Adipose tissue (tissue), 3 donors: ENCODE results near the gene ARHGAP32. TPM values are rescaled to one million over a fixed set of nuclear protein-coding genes. Genes with fewer than 3 reads are reported as not detected.
"Not testable (repeated sequence)": the region's sequence is repeated elsewhere in the genome, so short reads cannot be mapped to it uniquely, and the experiment has no call there.

ENCODE experiments used
- H3K27ac ChIP-seq: one replicate; pipeline ENCODE4 v1.5.1; 2013; ENCODE audit warnings: low read depth, low read length
- WGBS, 3 donors: extraction: QIAGEN DNeasy Blood & Tissue Kit; methylation state at CpG; one replicate each; pipeline ENCODE4 v1.1.7; 2013; 5-methylcytosine and 5-hydroxymethylcytosine counted together
- polyA plus RNA-seq, 3 donors: library from polyadenylated mRNA; stranded (reverse); fragments of 200-250 nt; gene quantifications; one replicate each; pipeline ENCODE4 v1.2.3, GENCODE V29; 2013
- donor health status: healthy with polysubstance abuse.
- donor health status: Bipolar disorder and iron deficiency.
- donor health status: healthy.

Gene ARHGAP32
- polyA plus RNA-seq, 3 donors, result 4.5 to 5.4 (median 4.9) TPM

GRCh38 chr11:129141748-129142523 lies 50.2 kb downstream of the ARHGAP32 start:
- WGBS, 3 donors, result 57 to 81% (median 71%) methylated on average over 8 of the region's 8 CpGs
- H3K27ac ChIP-seq, result no peak overlapping the region

- WGBS, 3 donors, result 87 to 92% (median 90%) methylated on average over 6 of the region's 6 CpGs
- H3K27ac ChIP-seq, result no peak overlapping the region
These were observed 60.8 kb downstream of the ARHGAP32 start for GRCh38 chr11:129131316-129131715.

- whole genome bisulfite sequencing, 3 donors, result 96 to 97% (median 97%) methylated on average over 35 to 48 of the region's 51 CpGs
- not testable (repeated sequence) for H3K27ac ChIP-seq
These were observed 63.1 kb downstream of the ARHGAP32 start for GRCh38 chr11:129128881-129129620.

GRCh38 chr11:129119036-129119435 lies 73.1 kb downstream of the ARHGAP32 start:
- 57 to 88% (median 84%) methylated on average over 2 of the region's 2 CpGs for WGBS, 3 donors
- H3K27ac ChIP-seq, result no peak overlapping the region

GRCh38 chr11:129117595-129118350 lies 74.4 kb downstream of the ARHGAP32 start:
- no peak overlapping the region for H3K27ac ChIP-seq
- 27 to 37% (median 31%) methylated on average over 6 of the region's 6 CpGs for WGBS, 3 donors

- 38 to 55% (median 49%) methylated on average over 2 of the region's 2 CpGs for WGBS, 3 donors
- H3K27ac ChIP-seq, result no peak overlapping the region
These were observed 76.2 kb downstream of the ARHGAP32 start for GRCh38 chr11:129115652-129116586.

- 43 to 83% (median 67%) methylated on average over 1 of the region's 1 CpG for WGBS, 3 donors
- no peak overlapping the region for H3K27ac ChIP-seq
These were observed 82.4 kb downstream of the ARHGAP32 start for GRCh38 chr11:129109701-129110100.

GRCh38 chr11:129106788-129107187 lies 85.3 kb downstream of the ARHGAP32 start:
- no peak overlapping the region for H3K27ac ChIP-seq
- WGBS, 3 donors, result 96 to 100% (median 97%) methylated on average over 1 of the region's 1 CpG

- H3K27ac ChIP-seq, result no peak overlapping the region
- 90 to 100% (median 95%) methylated on average over 1 of the region's 1 CpG for WGBS, 3 donors
These were observed 89.4 kb downstream of the ARHGAP32 start for GRCh38 chr11:129102756-129103155.

GRCh38 chr11:129102225-129102624 lies 89.9 kb downstream of the ARHGAP32 start:
- no peak overlapping the region for H3K27ac ChIP-seq

GRCh38 chr11:129093283-129093682 lies 98.8 kb downstream of the ARHGAP32 start:
- 88 to 97% (median 91%) methylated on average over 2 of the region's 2 CpGs for WGBS, 3 donors
- no peak overlapping the region for H3K27ac ChIP-seq

- no peak overlapping the region for H3K27ac ChIP-seq
- WGBS, 3 donors, result 88 to 100% (median 88%) methylated on average over 1 of the region's 1 CpG
These were observed 102.1 kb downstream of the ARHGAP32 start for GRCh38 chr11:129090056-129090455.

- no peak overlapping the region for H3K27ac ChIP-seq
- 91 to 95% (median 93%) methylated on average over 5 of the region's 5 CpGs for WGBS, 3 donors
These were observed 102.8 kb downstream of the ARHGAP32 start for GRCh38 chr11:129089279-129089678.

- WGBS, 3 donors, result 85 to 96% (median 87%) methylated on average over 1 of the region's 1 CpG
- H3K27ac ChIP-seq, result no peak overlapping the region
These were observed 105.1 kb downstream of the ARHGAP32 start for GRCh38 chr11:129086976-129087375.

- H3K27ac ChIP-seq, result no peak overlapping the region
- WGBS, 3 donors, result 70 to 89% (median 86%) methylated on average over 5 of the region's 5 CpGs
These were observed 114.9 kb downstream of the ARHGAP32 start for GRCh38 chr11:129077191-129077590.

GRCh38 chr11:129075757-129076156 lies 116.4 kb downstream of the ARHGAP32 start:
- WGBS, 3 donors, result 91 to 94% (median 92%) methylated on average over 7 of the region's 7 CpGs

GRCh38 chr11:129067454-129067853 lies 124.7 kb downstream of the ARHGAP32 start:
- no peak overlapping the region for H3K27ac ChIP-seq
- WGBS, 3 donors, result 94 to 97% (median 96%) methylated on average over 2 of the region's 2 CpGs

More at GRCh38 chr11:129075757-129076156, 116.4 kb downstream of the ARHGAP32 start:
- H3K27ac ChIP-seq, result no peak overlapping the region

GRCh38 chr11:129066229-129066628 lies 125.9 kb downstream of the ARHGAP32 start:
- no peak overlapping the region for H3K27ac ChIP-seq
- 69 to 90% (median 89%) methylated on average over 1 of the region's 1 CpG for WGBS, 3 donors
